Gastroesophageal sphincter (tissue), 4 donors: ENCODE results near the gene DIP2C. TPM values are rescaled to one million over a fixed set of nuclear protein-coding genes. Genes with fewer than 3 reads are reported as not detected.

Experiments used
- ATAC-seq: fragments of 150-250 bp; one replicate; pipeline ENCODE4 v1.9.1; 2016; ENCODE audit warnings: mild to moderate bottlenecking, moderate library complexity
- H3K27ac ChIP-seq, 4 donors: fragments of 200-600 bp; sonication (generic) in 3 of 4; 1 replicate in 3 of 4; 2 replicates in 1 of 4; pipeline ENCODE4 v1.5.1; 2016 to 2019
- H3K27me3 ChIP-seq: fragments of 200-600 bp; sonication (generic); one replicate; pipeline ENCODE4 v1.5.1; 2019
- H3K36me3 ChIP-seq, 2 donors: fragments of 200-600 bp; sonication (generic); one replicate each; pipeline ENCODE4 v1.5.1; 2019; ENCODE audit warnings: control low read depth in 1 of 2
- H3K4me1 ChIP-seq, 3 donors: fragments of 200-600 bp; sonication (generic); 1 replicate in 2 of 3; 2 replicates in 1 of 3; pipeline ENCODE4 v1.5.1; 2016 to 2019; ENCODE audit warnings: control low read depth in 2 of 3
- H3K4me3 ChIP-seq, 2 donors: fragments of 200-600 bp; sonication (generic); one replicate each; pipeline ENCODE4 v1.5.1; 2019; ENCODE audit warnings: mild to moderate bottlenecking in 1 of 2, moderate library complexity in 1 of 2
- H3K9me3 ChIP-seq, 3 donors: fragments of 200-600 bp; sonication (generic); one replicate each; pipeline ENCODE4 v1.5.1; 2017 to 2019; ENCODE audit warnings: control low read depth in 2 of 3
- EP300 ChIP-seq: sonication (generic); formaldehyde crosslinking; IDR thresholded peaks from one replicate; pipeline ENCODE4 v1.6.1; 2017; ENCODE audit warnings: antibody characterized with exemption, mild to moderate bottlenecking
- POLR2A ChIP-seq, 2 donors: fragments of 450-650 bp; IDR thresholded peaks; one replicate each; pipeline ENCODE4 v1.6.1; 2017; ENCODE audit warnings: antibody characterized with exemption in 2 of 2, mild to moderate bottlenecking in 2 of 2, moderate library complexity in 1 of 2
- POLR2AphosphoS5 ChIP-seq: sonication (generic); formaldehyde crosslinking; IDR thresholded peaks from one replicate; pipeline ENCODE4 v1.6.1; 2017; ENCODE audit warnings: antibody characterized with exemption
- WGBS, 2 donors: methylation state at CpG; one replicate each; pipeline ENCODE4 v1.1.5; 2018; ENCODE audit warnings: low coverage in 1 of 2; 5-methylcytosine and 5-hydroxymethylcytosine counted together
- total RNA-seq, 4 donors: library from RNA; depleted of rRNA; stranded (reverse); fragments of >200 nt; gene quantifications; one replicate each; pipeline ENCODE4 v1.1.0, GENCODE V29; 2016
- TF ChIP-seq, protein P1 (sequence below), 4 experiments: fragments of 200-600 bp in 2 of 4; fragments of 450-650 bp in 2 of 4; sonication (generic) in 1 of 4; IDR thresholded peaks; one replicate each; pipeline ENCODE4 v1.5.1; 2017 to 2019; ENCODE audit warnings: antibody characterized with exemption in 4 of 4, mild to moderate bottlenecking in 2 of 4, moderate library complexity in 2 of 4

Gene DIP2C
- total RNA-seq, 4 donors from 2014 or later, result 40.8 to 73.8 (median 47.7) TPM

DNA sequence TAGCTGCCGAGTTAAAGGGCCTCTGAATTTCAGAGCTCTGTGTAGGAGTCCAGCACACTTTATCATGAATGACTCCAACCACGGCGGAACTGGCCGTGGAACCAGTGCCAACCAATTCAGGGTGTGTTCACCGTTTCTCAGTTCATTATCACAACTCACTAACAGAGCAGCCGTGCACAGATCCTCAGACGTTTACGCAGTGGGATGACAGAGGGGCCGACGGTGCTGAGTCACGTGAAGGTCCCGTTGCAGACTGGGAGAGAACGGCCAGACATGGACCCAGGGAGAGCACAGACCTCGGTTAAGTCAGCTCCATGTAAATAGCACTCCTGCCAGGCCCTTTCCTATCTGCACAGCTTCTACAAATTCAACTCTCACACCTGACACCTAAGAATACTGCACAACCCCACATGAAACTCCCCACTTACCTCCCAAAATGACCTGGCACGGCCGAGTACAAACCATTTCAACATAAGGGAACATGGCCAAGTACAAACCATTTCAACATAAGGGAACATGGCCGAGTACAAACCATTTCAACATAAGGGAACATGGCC is 95.5 kb downstream of the DIP2C start:
- TF ChIP-seq EP300 (no peak), POLR2A (IDR thresholded peaks at IDR 0.05) (no peak), POLR2AphosphoS5 (no peak)
- TF ChIP-seq, protein P1, sequence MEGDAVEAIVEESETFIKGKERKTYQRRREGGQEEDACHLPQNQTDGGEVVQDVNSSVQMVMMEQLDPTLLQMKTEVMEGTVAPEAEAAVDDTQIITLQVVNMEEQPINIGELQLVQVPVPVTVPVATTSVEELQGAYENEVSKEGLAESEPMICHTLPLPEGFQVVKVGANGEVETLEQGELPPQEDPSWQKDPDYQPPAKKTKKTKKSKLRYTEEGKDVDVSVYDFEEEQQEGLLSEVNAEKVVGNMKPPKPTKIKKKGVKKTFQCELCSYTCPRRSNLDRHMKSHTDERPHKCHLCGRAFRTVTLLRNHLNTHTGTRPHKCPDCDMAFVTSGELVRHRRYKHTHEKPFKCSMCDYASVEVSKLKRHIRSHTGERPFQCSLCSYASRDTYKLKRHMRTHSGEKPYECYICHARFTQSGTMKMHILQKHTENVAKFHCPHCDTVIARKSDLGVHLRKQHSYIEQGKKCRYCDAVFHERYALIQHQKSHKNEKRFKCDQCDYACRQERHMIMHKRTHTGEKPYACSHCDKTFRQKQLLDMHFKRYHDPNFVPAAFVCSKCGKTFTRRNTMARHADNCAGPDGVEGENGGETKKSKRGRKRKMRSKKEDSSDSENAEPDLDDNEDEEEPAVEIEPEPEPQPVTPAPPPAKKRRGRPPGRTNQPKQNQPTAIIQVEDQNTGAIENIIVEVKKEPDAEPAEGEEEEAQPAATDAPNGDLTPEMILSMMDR (IDR thresholded peaks at IDR 0.05), result no peak
- H3K36me3 ChIP-seq, result peaks cover 0 to 4% of the 10 kb centered on the region in 2 donors
- peak; percentile 61 for ATAC-seq
- peaks cover 0 to 84% (median 5%) of the 10 kb centered on the region in 3 donors for H3K4me1 ChIP-seq
- peak overlapping the region in 3 of 4 donors; percentile 3 to 49 (median 46) for H3K27ac ChIP-seq
- H3K27me3 ChIP-seq, result no peaks in the 10 kb centered on the region
- 68 to 73% methylated on average over 3 to 13 of the region's 17 CpGs for WGBS, 2 donors
- H3K9me3 ChIP-seq, result no peaks in the 10 kb centered on the region
- peak overlapping the region in 1 of 2 donors; percentile 4 for H3K4me3 ChIP-seq

DNA sequence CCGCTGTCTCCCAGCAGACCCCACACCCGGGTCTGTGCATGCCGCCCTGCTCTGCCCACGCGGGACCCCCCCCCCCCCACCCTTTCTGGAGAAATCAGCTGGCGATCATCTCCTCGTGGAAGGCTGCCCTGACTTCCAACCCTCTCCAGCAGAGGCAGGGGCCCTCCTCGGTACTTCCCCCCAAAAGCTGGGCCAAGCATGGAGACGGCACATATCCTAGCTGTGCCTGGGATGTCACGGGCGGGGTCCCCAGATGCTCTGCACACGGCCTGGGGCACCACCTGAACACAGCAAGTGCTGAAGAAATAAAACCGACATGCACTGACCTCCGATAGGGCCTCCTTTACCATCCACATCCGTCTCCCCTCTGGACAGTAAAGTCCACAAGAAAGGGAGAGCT is 96.0 kb downstream of the DIP2C start:
- TF ChIP-seq POLR2A (IDR thresholded peaks at IDR 0.05) (no peak), POLR2AphosphoS5 (no peak), EP300 (no peak)
- TF ChIP-seq, protein P1 (IDR thresholded peaks at IDR 0.05), result no peak
- H3K4me3 ChIP-seq, result peak overlapping the region in 1 of 2 donors; percentile 4
- H3K27ac ChIP-seq, result peak overlapping the region in 3 of 4 donors; percentile 3 to 49 (median 46)
- H3K36me3 ChIP-seq, result peaks cover 0 to 4% of the 10 kb centered on the region in 2 donors
- 100% methylated on average over 1 of the region's 15 CpGs; no CpG with 5 or more reads in 1 of the 2 donors for WGBS, 2 donors
- H3K9me3 ChIP-seq, result no peaks in the 10 kb centered on the region
- H3K27me3 ChIP-seq, result no peaks in the 10 kb centered on the region
- peaks cover 0 to 84% (median 5%) of the 10 kb centered on the region in 3 donors for H3K4me1 ChIP-seq
- no peak for ATAC-seq

DNA sequence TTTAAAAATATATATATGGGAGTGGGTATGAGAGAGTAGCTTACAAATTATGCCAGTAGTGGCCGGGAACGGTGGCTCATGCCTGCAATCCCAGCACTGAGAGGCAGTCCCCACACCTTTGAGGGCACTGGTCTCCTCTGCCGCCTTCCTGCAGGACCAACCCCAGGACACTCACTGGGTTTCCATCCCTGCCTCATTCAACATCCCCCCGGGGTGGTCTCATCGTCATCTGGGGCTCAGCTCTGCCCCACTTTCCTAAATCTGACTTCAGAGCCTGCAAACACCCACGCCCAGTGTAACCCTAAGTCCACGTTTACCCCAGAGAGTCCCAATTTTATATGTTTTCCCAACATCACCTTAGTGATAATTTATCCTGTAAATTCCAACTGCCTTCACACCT is 96.5 kb downstream of the DIP2C start:
- Histone ChIP-seq H3K36me3 (peaks cover 0 to 4% of the 10 kb centered on the region in 2 donors), H3K27ac (peak overlapping the region in 2 of 4 donors; percentile 3 to 46), H3K4me1 (peaks cover 0 to 84% (median 8%) of the 10 kb centered on the region in 3 donors), H3K9me3 (no peaks in the 10 kb centered on the region), H3K27me3 (no peaks in the 10 kb centered on the region), H3K4me3 (no peak overlapping the region)
- no peak for TF ChIP-seq POLR2A (IDR thresholded peaks at IDR 0.05)
- no peak for TF ChIP-seq EP300
- TF ChIP-seq, protein P1 (IDR thresholded peaks at IDR 0.05), result no peak
- no peak for TF ChIP-seq POLR2AphosphoS5
- ATAC-seq, result no peak
- 69 to 76% methylated on average over 5 to 7 of the region's 7 CpGs for WGBS, 2 donors

DNA sequence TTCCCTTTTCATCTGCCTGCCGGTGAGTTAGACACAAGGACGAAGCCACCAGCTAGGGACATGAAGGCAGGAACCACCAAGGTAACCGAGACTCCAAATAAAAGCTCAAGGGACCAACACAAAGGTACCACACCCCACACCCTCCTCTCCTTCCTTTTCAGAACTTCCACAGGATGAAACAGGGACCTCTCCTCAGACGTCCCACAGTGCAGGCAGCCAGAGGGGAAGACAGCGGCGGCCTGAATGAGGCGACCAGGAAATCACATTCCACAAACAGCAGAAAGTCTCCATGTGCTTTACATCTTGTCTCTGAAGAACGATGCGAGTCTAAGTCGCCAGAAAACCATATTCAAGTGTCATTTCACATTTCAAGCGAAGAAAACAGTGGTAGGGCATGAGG is 97.8 kb downstream of the DIP2C start:
- WGBS, 2 donors, result 64 to 65% methylated on average over 5 to 6 of the region's 11 CpGs
- no peak for ATAC-seq
- Histone ChIP-seq H3K9me3 (no peaks in the 10 kb centered on the region), H3K27ac (no peak overlapping the region), H3K27me3 (no peaks in the 10 kb centered on the region), H3K36me3 (peaks cover 0 to 4% of the 10 kb centered on the region in 2 donors), H3K4me1 (peaks cover 0 to 80% (median 8%) of the 10 kb centered on the region in 3 donors), H3K4me3 (no peak overlapping the region)
- TF ChIP-seq, protein P1 (IDR thresholded peaks at IDR 0.05), result no peak
- no peak for TF ChIP-seq POLR2A (IDR thresholded peaks at IDR 0.05)
- no peak for TF ChIP-seq POLR2AphosphoS5
- TF ChIP-seq EP300, result no peak

DNA sequence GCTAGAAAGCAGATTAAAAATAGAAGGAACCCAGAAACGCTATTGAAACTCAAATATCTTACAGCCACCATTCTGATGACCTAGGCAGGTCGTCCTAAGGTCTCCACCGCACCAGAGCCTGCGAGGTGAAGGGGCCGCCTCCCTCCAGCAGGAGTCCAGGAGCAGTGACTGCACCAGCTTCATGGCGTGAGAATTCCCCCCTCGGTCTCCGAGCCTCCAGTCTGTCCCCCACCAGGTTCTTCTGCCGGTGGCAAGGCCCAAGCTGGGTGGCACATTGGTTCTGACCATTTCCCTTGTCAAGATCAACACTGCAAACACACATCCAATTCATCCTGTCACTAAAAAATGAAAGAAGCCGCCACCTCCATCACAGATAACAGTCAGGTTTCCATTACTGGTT is 98.7 kb downstream of the DIP2C start:
- Histone ChIP-seq H3K36me3 (peaks cover 0 to 4% of the 10 kb centered on the region in 2 donors), H3K27ac (no peak overlapping the region), H3K4me1 (peaks cover 0 to 87% (median 8%) of the 10 kb centered on the region in 3 donors), H3K27me3 (no peaks in the 10 kb centered on the region), H3K9me3 (no peaks in the 10 kb centered on the region), H3K4me3 (no peak overlapping the region)
- 88 to 95% methylated on average over 3 to 8 of the region's 10 CpGs for WGBS, 2 donors
- ATAC-seq, result no peak
- TF ChIP-seq, protein P1 (IDR thresholded peaks at IDR 0.05), result no peak
- TF ChIP-seq EP300, result no peak
- no peak for TF ChIP-seq POLR2A (IDR thresholded peaks at IDR 0.05)
